ENCODE data around the gene PDGFC. TPM values are rescaled to one million over a fixed set of nuclear protein-coding genes. Genes with fewer than 3 reads are reported as not detected.

Gene PDGFC
- total RNA-seq, 1 donor from 2014 or later = 0.64 TPM

DNA sequence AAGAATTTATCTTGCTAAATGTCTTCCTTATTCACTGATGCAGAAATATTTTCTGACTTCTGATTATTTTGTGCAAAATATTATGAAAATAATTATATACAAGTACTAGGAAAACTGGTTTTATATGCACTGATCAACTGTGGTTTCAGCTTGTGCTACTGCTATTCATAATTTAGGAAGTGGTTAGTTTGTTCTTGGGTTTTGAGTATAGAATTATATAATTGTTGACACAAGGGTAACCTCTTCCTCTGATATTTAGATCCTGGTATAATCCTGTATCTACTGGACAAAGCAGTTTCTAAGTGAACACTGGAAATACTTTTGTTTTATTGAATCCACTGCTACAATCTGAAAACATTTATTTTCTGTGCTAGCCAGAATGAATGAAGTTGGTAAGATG lies 182.8 kb downstream of the PDGFC start:
- DNase-seq = no peak
- TF ChIP-seq, protein P1, sequence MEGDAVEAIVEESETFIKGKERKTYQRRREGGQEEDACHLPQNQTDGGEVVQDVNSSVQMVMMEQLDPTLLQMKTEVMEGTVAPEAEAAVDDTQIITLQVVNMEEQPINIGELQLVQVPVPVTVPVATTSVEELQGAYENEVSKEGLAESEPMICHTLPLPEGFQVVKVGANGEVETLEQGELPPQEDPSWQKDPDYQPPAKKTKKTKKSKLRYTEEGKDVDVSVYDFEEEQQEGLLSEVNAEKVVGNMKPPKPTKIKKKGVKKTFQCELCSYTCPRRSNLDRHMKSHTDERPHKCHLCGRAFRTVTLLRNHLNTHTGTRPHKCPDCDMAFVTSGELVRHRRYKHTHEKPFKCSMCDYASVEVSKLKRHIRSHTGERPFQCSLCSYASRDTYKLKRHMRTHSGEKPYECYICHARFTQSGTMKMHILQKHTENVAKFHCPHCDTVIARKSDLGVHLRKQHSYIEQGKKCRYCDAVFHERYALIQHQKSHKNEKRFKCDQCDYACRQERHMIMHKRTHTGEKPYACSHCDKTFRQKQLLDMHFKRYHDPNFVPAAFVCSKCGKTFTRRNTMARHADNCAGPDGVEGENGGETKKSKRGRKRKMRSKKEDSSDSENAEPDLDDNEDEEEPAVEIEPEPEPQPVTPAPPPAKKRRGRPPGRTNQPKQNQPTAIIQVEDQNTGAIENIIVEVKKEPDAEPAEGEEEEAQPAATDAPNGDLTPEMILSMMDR (IDR thresholded peaks at IDR 0.05; ENCODE audit: partially characterized antibody, unreplicated experiment) = no peak
- no peak overlapping the region for H3K27ac Mint-ChIP-seq (ENCODE audit: unreplicated experiment)
- H3K36me3 Mint-ChIP-seq (ENCODE audit: unreplicated experiment) = no peaks in the 10 kb centered on the region
- no peaks in the 10 kb centered on the region for H3K4me1 Mint-ChIP-seq (ENCODE audit: low read depth, unreplicated experiment)
- H3K9me3 Mint-ChIP-seq (ENCODE audit: unreplicated experiment) = no peaks in the 10 kb centered on the region
- H3K27me3 Mint-ChIP-seq (ENCODE audit: unreplicated experiment) = no peaks in the 10 kb centered on the region
- H3K4me3 Mint-ChIP-seq (ENCODE audit: unreplicated experiment) = no peak overlapping the region

DNA sequence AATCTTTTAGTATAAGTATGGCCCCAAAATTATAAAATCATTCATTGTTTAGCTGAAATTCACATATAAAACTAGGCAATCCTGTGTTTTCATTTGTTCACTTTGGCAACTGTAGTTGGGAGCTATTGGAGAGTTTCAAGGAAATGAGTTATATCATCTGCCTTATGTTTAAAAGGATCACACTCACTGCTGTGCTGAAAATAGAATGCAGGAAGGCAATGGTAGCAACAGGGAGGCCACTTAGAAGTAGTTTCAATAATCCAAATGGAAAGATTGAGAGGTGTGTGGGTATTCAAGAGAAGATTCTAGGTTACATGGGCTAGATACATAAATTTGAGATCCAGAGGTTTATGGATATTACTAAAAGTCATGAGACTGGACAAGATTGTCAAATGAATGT lies 184.9 kb downstream of the PDGFC start:
- Mint-ChIP-seq H3K27me3 (ENCODE audit: unreplicated experiment) (no peaks in the 10 kb centered on the region), H3K4me1 (ENCODE audit: low read depth, unreplicated experiment) (no peaks in the 10 kb centered on the region), H3K4me3 (ENCODE audit: unreplicated experiment) (no peak overlapping the region), H3K36me3 (ENCODE audit: unreplicated experiment) (no peaks in the 10 kb centered on the region), H3K27ac (ENCODE audit: unreplicated experiment) (no peak overlapping the region), H3K9me3 (ENCODE audit: unreplicated experiment) (no peaks in the 10 kb centered on the region)
- DNase-seq = no peak
- TF ChIP-seq, protein P1 (IDR thresholded peaks at IDR 0.05; ENCODE audit: partially characterized antibody, unreplicated experiment) = no peak

DNA sequence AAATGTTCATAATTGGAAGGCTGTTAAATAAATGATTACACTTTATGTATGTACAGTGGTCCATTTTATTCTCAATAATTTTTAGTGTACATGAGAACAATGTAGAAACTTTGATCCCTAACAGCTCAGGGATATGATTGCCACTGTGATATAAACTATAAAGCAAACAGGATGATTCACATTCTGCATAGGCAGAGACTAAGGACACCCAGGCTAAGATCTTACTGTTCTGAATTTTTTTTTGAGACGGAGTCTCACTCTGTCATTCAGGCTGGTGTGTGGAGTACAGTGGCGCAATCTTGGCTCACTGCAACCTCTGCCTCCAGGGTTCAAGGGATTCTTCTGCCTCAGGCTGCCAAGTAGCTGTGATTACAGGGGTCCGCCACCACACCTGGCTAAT lies 186.6 kb downstream of the PDGFC start:
- H3K27me3 Mint-ChIP-seq (ENCODE audit: unreplicated experiment) = no peaks in the 10 kb centered on the region
- no peak overlapping the region for H3K4me3 Mint-ChIP-seq (ENCODE audit: unreplicated experiment)
- no peaks in the 10 kb centered on the region for H3K36me3 Mint-ChIP-seq (ENCODE audit: unreplicated experiment)
- no peak for DNase-seq
- H3K27ac Mint-ChIP-seq (ENCODE audit: unreplicated experiment) = no peak overlapping the region
- no peaks in the 10 kb centered on the region for H3K9me3 Mint-ChIP-seq (ENCODE audit: unreplicated experiment)
- TF ChIP-seq, protein P1 (IDR thresholded peaks at IDR 0.05; ENCODE audit: partially characterized antibody, unreplicated experiment) = no peak
- no peaks in the 10 kb centered on the region for H3K4me1 Mint-ChIP-seq (ENCODE audit: low read depth, unreplicated experiment)

DNA sequence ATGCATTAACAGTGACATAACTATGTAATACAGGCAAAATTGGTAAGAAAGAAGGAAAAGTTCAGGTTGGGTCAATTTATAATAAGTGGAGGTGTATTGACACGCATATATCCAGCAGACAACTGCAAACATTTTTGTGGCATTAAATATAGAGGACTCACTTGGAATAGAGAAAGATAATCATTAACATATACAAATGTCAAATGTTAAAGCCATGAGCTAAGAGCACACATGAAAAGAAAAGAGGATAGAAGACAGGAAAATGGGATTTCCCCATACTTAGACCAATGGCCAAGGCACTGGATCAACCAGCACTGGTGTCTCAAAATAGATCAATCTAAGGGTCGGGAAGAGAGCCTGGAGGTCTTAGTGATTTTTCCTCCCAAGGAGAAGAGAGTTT lies 187.6 kb downstream of the PDGFC start:
- Mint-ChIP-seq H3K4me1 (ENCODE audit: low read depth, unreplicated experiment) (no peaks in the 10 kb centered on the region), H3K4me3 (ENCODE audit: unreplicated experiment) (no peak overlapping the region), H3K36me3 (ENCODE audit: unreplicated experiment) (no peaks in the 10 kb centered on the region), H3K27me3 (ENCODE audit: unreplicated experiment) (no peaks in the 10 kb centered on the region), H3K9me3 (ENCODE audit: unreplicated experiment) (no peaks in the 10 kb centered on the region), H3K27ac (ENCODE audit: unreplicated experiment) (no peak overlapping the region)
- DNase-seq = no peak
- TF ChIP-seq, protein P1 (IDR thresholded peaks at IDR 0.05; ENCODE audit: partially characterized antibody, unreplicated experiment) = no peak

DNA sequence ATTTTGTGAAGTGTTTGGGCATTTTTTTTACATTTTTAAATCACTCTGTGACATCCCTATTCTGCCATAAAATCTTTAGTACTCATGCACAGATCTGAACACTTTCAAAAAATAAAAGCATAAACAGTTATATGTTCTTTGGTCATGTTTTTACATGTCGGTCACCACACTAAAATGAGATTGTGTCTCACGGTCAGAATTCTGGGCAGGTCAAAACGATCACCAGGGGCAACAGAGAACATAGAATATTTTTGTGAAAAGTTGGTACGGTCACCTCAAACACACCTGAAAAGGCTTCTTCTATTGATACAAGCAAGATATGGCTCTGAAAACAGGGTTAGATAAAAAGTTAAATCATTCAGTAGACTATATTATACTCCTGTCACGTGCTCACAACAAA lies 189.1 kb downstream of the PDGFC start:
- no peaks in the 10 kb centered on the region for H3K9me3 Mint-ChIP-seq (ENCODE audit: unreplicated experiment)
- no peaks in the 10 kb centered on the region for H3K36me3 Mint-ChIP-seq (ENCODE audit: unreplicated experiment)
- no peaks in the 10 kb centered on the region for H3K27me3 Mint-ChIP-seq (ENCODE audit: unreplicated experiment)
- DNase-seq = no peak
- no peak overlapping the region for H3K27ac Mint-ChIP-seq (ENCODE audit: unreplicated experiment)
- H3K4me3 Mint-ChIP-seq (ENCODE audit: unreplicated experiment) = no peak overlapping the region
- TF ChIP-seq, protein P1 (IDR thresholded peaks at IDR 0.05; ENCODE audit: partially characterized antibody, unreplicated experiment) = no peak
- no peaks in the 10 kb centered on the region for H3K4me1 Mint-ChIP-seq (ENCODE audit: low read depth, unreplicated experiment)

All from glutamatergic neuron (in vitro differentiated cells).